KMS-11 (cell line): ENCODE measurements around the gene CNDP2.

Experiments used
- H2AFZ ChIP-seq: fragments of 200-600 bp; sonication (generic); 2 replicates; pipeline ENCODE4 v1.6.1; 2016; ENCODE audit warnings: antibody characterized with exemption, mixed run types, low read depth
- H3K27ac ChIP-seq: fragments of 200-600 bp; sonication (generic); 2 replicates; pipeline ENCODE4 v1.6.1; 2016; ENCODE audit warnings: mild to moderate bottlenecking, mixed run types
- H3K27me3 ChIP-seq: fragments of 200-600 bp; sonication (generic); 2 replicates; pipeline ENCODE4 v1.6.1; 2017; ENCODE audit warnings: mild to moderate bottlenecking, low read depth, mixed run types, moderate library complexity; ENCODE audit not compliant: insufficient read depth
- H3K36me3 ChIP-seq: fragments of 200-600 bp; sonication (generic); 2 replicates; pipeline ENCODE4 v1.6.1; 2017; ENCODE audit warnings: mild to moderate bottlenecking, mixed run types; ENCODE audit not compliant: insufficient read depth
- H3K4me1 ChIP-seq: fragments of 200-600 bp; sonication (generic); 2 replicates; pipeline ENCODE4 v1.6.1; 2016; ENCODE audit warnings: mild to moderate bottlenecking, low read depth, mixed run types; ENCODE audit not compliant: poor library complexity, severe bottlenecking
- H3K4me2 ChIP-seq: fragments of 200-600 bp; sonication (generic); 2 replicates; pipeline ENCODE4 v1.7.0; 2016; ENCODE audit warnings: mild to moderate bottlenecking, mixed run types
- H3K4me3 ChIP-seq: fragments of 200-600 bp; sonication (generic); IDR thresholded peaks from 2 replicates; pipeline ENCODE4 v1.6.1; 2017; ENCODE audit warnings: low read depth, low read length, mixed read lengths; ENCODE audit not compliant: insufficient read depth
- H3K79me2 ChIP-seq: fragments of 200-600 bp; sonication (generic); 2 replicates; pipeline ENCODE4 v1.6.1; 2016; ENCODE audit warnings: low read depth, mixed run types; ENCODE audit not compliant: insufficient read depth
- H3K9ac ChIP-seq: fragments of 200-600 bp; sonication (generic); 2 replicates; pipeline ENCODE4 v1.6.1; 2016; ENCODE audit warnings: mild to moderate bottlenecking, mixed run types
- H4K20me1 ChIP-seq: fragments of 200-600 bp; sonication (generic); 2 replicates; pipeline ENCODE4 v1.6.1; 2016; ENCODE audit warnings: mild to moderate bottlenecking, mixed run types; ENCODE audit not compliant: insufficient read depth
- CTCF ChIP-seq: fragments of 200-600 bp; sonication (generic); conservative IDR thresholded peaks from 2 replicates; pipeline ENCODE4 v1.6.1; 2017; ENCODE audit warnings: low read depth, mild to moderate bottlenecking, antibody characterized with exemption, low read length, moderate library complexity, mixed read lengths

The CNDP2 gene

GRCh38 chr18:74506448-74507084 is 10.4 kb downstream of the CNDP2 start:
- no peak overlapping the region for H3K9ac ChIP-seq
- H2AFZ ChIP-seq, result no peak overlapping the region
- H3K4me3 ChIP-seq, result no peak overlapping the region
- H3K36me3 ChIP-seq, result peaks cover 65% of the 10 kb centered on the region; the same call in 1 of the 2 replicates
- H3K27ac ChIP-seq, result no peak overlapping the region
- no peaks in the 10 kb centered on the region for H3K27me3 ChIP-seq
- H3K4me1 ChIP-seq, result peaks cover 41% of the 10 kb centered on the region
- TF ChIP-seq CTCF, result no peak
- 0 out of 2 replicates have a peak, but pooled peaks cover 6% of the 10 kb centered on the region for H4K20me1 ChIP-seq
- H3K79me2 ChIP-seq, result peaks cover 86% of the 10 kb centered on the region
- no peak overlapping the region for H3K4me2 ChIP-seq

- Histone ChIP-seq H3K79me2 (peaks cover 85% of the 10 kb centered on the region), H4K20me1 (0 out of 2 replicates have a peak, but pooled peaks cover 6% of the 10 kb centered on the region), H3K9ac (no peak overlapping the region), H3K4me1 (peaks cover 34% of the 10 kb centered on the region), H2AFZ (no peak overlapping the region), H3K36me3 (peaks cover 62% of the 10 kb centered on the region; the same call in 1 of the 2 replicates), H3K27me3 (no peaks in the 10 kb centered on the region), H3K27ac (no peak overlapping the region), H3K4me2 (no peak overlapping the region), H3K4me3 (no peak overlapping the region)
- TF ChIP-seq CTCF, result no peak
These were observed 11.1 kb downstream of the CNDP2 start for GRCh38 chr18:74507097-74507881.

- no peak overlapping the region for H2AFZ ChIP-seq
- H4K20me1 ChIP-seq, result 0 out of 2 replicates have a peak, but pooled peaks cover 6% of the 10 kb centered on the region
- H3K4me1 ChIP-seq, result peaks cover 27% of the 10 kb centered on the region
- H3K4me3 ChIP-seq, result no peak overlapping the region
- no peak overlapping the region for H3K27ac ChIP-seq
- H3K27me3 ChIP-seq, result no peaks in the 10 kb centered on the region
- no peak overlapping the region for H3K4me2 ChIP-seq
- H3K9ac ChIP-seq, result no peak overlapping the region
- peaks cover 61% of the 10 kb centered on the region; the same call in 1 of the 2 replicates for H3K36me3 ChIP-seq
- H3K79me2 ChIP-seq, result peaks cover 85% of the 10 kb centered on the region
- no peak for TF ChIP-seq CTCF
These were observed 11.8 kb downstream of the CNDP2 start for GRCh38 chr18:74507927-74508326.

- Histone ChIP-seq H3K27me3 (no peaks in the 10 kb centered on the region), H4K20me1 (0 out of 2 replicates have a peak, but pooled peaks cover 6% of the 10 kb centered on the region), H3K9ac (no peak overlapping the region), H3K79me2 (peaks cover 85% of the 10 kb centered on the region), H3K4me2 (no peak overlapping the region), H3K4me1 (peaks cover 23% of the 10 kb centered on the region), H3K27ac (no peak overlapping the region), H3K36me3 (peaks cover 60% of the 10 kb centered on the region; the same call in 1 of the 2 replicates), H2AFZ (no peak overlapping the region), H3K4me3 (no peak overlapping the region)
- TF ChIP-seq CTCF, result no peak
These were observed 12.2 kb downstream of the CNDP2 start for GRCh38 chr18:74508366-74508765.
